ENCODE results near the gene COMMD2.

COMMD2 gene

DNA sequence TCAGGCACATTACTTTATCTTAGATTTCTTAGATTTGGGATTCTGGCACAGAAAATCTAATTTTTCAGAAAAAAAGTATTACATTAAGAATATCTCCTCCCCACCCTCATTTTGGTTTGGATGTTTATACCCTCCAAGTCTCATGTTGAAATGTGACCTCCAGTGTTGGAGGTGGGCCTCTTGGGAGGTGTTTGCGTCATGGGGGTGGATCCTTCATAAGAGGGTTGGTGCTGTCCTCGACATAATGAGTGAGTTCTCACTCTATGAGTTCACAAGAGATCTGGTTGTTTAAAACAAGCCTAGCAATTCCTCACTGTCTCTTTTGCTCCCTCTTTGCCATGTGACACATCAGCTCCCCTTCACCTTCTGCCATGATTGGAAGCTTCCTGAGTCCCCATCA, 48.8 kb downstream of the COMMD2 start:
- Histone ChIP-seq H3K27ac (ENCODE audit: low read length) (no peak overlapping the region), H3K9ac (ENCODE audit: low read length in 2 of 2) (no peak overlapping the region), H3K9me3 (ENCODE audit: control insufficient read depth in 2 of 2, low read length in 2 of 2) (peaks cover 0 to 4% of the 10 kb centered on the region in 2 donors), H3K36me3 (ENCODE audit: control insufficient read depth in 2 of 2, insufficient read depth in 2 of 2, low read length in 2 of 2) (no peaks in the 10 kb centered on the region), H3K4me3 (ENCODE audit: low read length in 2 of 2) (no peak overlapping the region), H3K4me1 (ENCODE audit: control insufficient read depth, insufficient read depth, low read length) (peaks cover 2% of the 10 kb centered on the region), H3K27me3 (ENCODE audit: control insufficient read depth in 1 of 2, insufficient read depth in 2 of 2, low read length in 2 of 2) (no peaks in the 10 kb centered on the region)

DNA sequence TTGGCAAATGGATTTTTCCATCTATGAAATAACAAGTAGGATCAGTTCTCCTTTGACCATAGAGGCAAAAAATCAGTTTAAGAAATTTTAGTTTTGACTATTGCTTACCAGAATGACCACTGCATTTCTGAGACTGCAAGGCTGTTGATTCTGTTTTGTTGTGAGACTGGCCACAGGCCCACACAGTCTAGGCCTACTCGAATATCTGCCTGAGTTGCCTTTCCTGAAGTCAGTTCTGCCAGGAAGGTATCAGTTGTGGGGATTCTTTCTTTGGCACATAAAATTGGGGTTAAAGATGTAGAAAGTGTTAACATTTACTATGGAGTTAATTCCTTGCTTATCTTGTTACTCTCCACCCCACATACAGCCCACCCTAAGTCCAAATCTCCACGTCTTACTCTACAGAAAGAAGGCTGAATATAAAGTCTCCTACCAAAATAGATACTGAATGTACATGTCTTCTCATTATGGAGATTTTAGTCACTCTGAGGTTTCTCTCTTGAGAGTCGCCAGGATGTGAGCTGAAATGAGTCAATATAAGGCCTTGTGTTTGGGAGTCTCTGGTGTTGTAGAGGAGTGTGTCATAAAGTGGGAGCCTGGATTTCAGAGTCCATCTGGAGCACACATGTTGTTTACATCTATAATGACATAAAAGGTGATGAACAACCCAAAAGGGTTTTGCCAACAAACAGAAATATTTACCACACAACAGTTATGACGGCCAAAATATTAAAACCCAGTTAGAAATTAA, 49.4 kb downstream of the COMMD2 start:
- no peaks in the 10 kb centered on the region for H3K36me3 ChIP-seq (ENCODE audit: control insufficient read depth in 2 of 2, insufficient read depth in 2 of 2, low read length in 2 of 2)
- no peak overlapping the region for H3K27ac ChIP-seq (ENCODE audit: low read length)

DNA sequence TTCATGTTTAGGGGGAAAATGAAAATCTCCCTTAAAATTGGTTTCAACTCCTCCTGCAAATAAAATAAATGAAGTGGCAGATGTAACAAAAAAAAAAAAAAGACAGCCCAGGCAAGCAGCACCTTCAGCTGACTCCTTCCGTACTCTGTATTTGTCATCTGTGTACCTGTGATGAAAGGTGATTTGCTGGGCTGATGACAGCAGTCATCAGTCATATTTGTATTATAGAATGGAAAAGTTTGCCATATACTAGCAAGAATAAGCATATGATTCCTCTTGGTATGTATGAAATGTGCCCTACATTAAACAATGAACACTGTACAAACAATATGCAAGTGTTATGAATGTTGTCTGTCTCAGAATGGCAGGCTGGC, 50.3 kb downstream of the COMMD2 start:
- H3K27me3 ChIP-seq (ENCODE audit: control insufficient read depth in 1 of 2, insufficient read depth in 2 of 2, low read length in 2 of 2): no peaks in the 10 kb centered on the region
- H3K36me3 ChIP-seq (ENCODE audit: control insufficient read depth in 2 of 2, insufficient read depth in 2 of 2, low read length in 2 of 2): no peaks in the 10 kb centered on the region
- H3K9me3 ChIP-seq (ENCODE audit: control insufficient read depth in 2 of 2, low read length in 2 of 2): peaks cover 0 to 7% of the 10 kb centered on the region in 2 donors
- no peak overlapping the region for H3K27ac ChIP-seq (ENCODE audit: low read length)
- no peaks in the 10 kb centered on the region for H3K4me1 ChIP-seq (ENCODE audit: control insufficient read depth, insufficient read depth, low read length)
- no peak overlapping the region for H3K9ac ChIP-seq (ENCODE audit: low read length in 2 of 2)
- H3K4me3 ChIP-seq (ENCODE audit: low read length in 2 of 2): no peak overlapping the region

More for the DNA sequence above, 49.4 kb downstream of the COMMD2 start:
- Histone ChIP-seq H3K4me1 (ENCODE audit: control insufficient read depth, insufficient read depth, low read length) (peaks cover 2% of the 10 kb centered on the region), H3K4me3 (ENCODE audit: low read length in 2 of 2) (no peak overlapping the region), H3K9me3 (ENCODE audit: control insufficient read depth in 2 of 2, low read length in 2 of 2) (peaks cover 0 to 7% of the 10 kb centered on the region in 2 donors), H3K9ac (ENCODE audit: low read length in 2 of 2) (no peak overlapping the region), H3K27me3 (ENCODE audit: control insufficient read depth in 1 of 2, insufficient read depth in 2 of 2, low read length in 2 of 2) (no peaks in the 10 kb centered on the region)

DNA sequence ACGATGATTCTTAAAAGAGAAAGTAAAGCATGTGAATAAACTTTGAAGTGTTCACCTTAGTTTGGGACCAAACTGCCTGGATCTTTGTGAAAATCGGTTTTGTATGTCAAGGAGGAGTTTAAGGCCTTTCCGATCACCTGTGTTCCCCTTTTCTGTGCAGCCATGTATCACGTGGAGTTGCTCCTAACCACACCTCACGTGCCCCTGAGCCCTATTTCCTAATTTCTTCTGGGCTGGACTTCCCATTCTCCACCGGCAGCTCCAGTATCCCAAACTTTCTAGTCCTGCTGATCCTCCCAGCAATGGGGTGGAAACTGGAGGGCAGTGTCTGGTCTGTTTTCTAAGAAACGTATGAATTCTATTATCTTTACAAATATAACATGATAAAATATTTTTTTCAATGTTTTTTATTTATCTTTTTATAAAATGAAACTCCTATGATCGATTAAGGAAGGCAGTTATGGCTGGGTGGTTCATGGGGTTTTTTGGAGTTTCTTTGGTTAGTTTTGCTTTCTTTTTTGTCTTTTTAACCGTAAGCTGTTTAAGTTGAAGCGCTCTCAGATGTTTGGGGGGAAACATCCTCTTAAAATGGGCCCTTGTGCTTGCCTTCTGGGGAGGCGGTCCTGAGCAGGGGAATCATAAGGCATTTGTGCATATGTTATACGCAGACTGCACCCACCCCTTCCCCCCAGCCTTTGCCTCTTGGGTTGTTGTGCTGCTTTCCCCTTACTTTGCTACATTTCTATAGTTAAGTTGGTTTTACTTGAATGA, 50.9 kb downstream of the COMMD2 start:
- Histone ChIP-seq H3K27me3 (ENCODE audit: control insufficient read depth in 1 of 2, insufficient read depth in 2 of 2, low read length in 2 of 2) (no peaks in the 10 kb centered on the region), H3K4me1 (ENCODE audit: control insufficient read depth, insufficient read depth, low read length) (no peaks in the 10 kb centered on the region), H3K4me3 (ENCODE audit: low read length in 2 of 2) (no peak overlapping the region), H3K9ac (ENCODE audit: low read length in 2 of 2) (no peak overlapping the region), H3K9me3 (ENCODE audit: control insufficient read depth in 2 of 2, low read length in 2 of 2) (peaks cover 0 to 7% of the 10 kb centered on the region in 2 donors), H3K36me3 (ENCODE audit: control insufficient read depth in 2 of 2, insufficient read depth in 2 of 2, low read length in 2 of 2) (no peaks in the 10 kb centered on the region), H3K27ac (ENCODE audit: low read length) (no peak overlapping the region)

Data from stomach smooth muscle (tissue), 2 donors.